Liver (tissue), 9 donors: ENCODE data around the gene CRIP1. TPM values are rescaled to one million over a fixed set of nuclear protein-coding genes. Genes with fewer than 3 reads are reported as not detected.
A peak's percentile ranks its signal among the peaks of the same experiment; 100 is the strongest.

Source experiments
- DNase-seq: peaks from one replicate; pipeline ENCODE4 v3.0.0-alpha.2; 2017; ENCODE audit warnings: low spot score
- H3K27ac ChIP-seq, 2 donors: one replicate each; pipeline ENCODE4 v1.7.0; 2013; ENCODE audit warnings: inconsistent platforms in 2 of 2, low read length in 2 of 2, control low read depth in 1 of 2, low read depth in 1 of 2, mild to moderate bottlenecking in 1 of 2
- H3K27me3 ChIP-seq, 4 donors: one replicate each; pipeline versions ENCODE4 v1.6.1 to v1.7.0; 2013; ENCODE audit warnings: low read length in 3 of 4, inconsistent platforms in 1 of 4, mild to moderate bottlenecking in 1 of 4, moderate library complexity in 1 of 4; ENCODE audit not compliant: control insufficient read depth in 4 of 4, insufficient read depth in 4 of 4
- H3K36me3 ChIP-seq, 4 donors: one replicate each; pipeline versions ENCODE4 v1.6.1 to v1.7.0; 2013; ENCODE audit warnings: low read length in 3 of 4, mild to moderate bottlenecking in 3 of 4, low read depth in 1 of 4, moderate library complexity in 1 of 4; ENCODE audit not compliant: control insufficient read depth in 4 of 4, insufficient read depth in 3 of 4
- H3K4me1 ChIP-seq, 4 donors: one replicate each; pipeline versions ENCODE4 v1.6.1 to v1.7.0; 2013; ENCODE audit warnings: low read length in 3 of 4, mild to moderate bottlenecking in 3 of 4, moderate library complexity in 1 of 4; ENCODE audit not compliant: control insufficient read depth in 4 of 4, insufficient read depth in 4 of 4
- H3K4me3 ChIP-seq, 3 donors: one replicate each; pipeline versions ENCODE4 v1.6.1 to v1.7.0; 2013; ENCODE audit warnings: low read length in 3 of 3, control low read depth in 1 of 3, low read depth in 1 of 3, mild to moderate bottlenecking in 1 of 3
- H3K9ac ChIP-seq, 2 donors: one replicate each; pipeline ENCODE4 v1.7.0; 2013; ENCODE audit warnings: low read length in 2 of 2, mild to moderate bottlenecking in 2 of 2, moderate library complexity in 2 of 2, control low read depth in 1 of 2, low read depth in 1 of 2
- H3K9me3 ChIP-seq, 4 donors: one replicate each; pipeline versions ENCODE4 v1.6.1 to v1.7.0; 2013; ENCODE audit warnings: low read length in 3 of 4; ENCODE audit not compliant: control insufficient read depth in 4 of 4
- ATF3 ChIP-seq: IDR thresholded peaks from 2 replicates; pipeline ENCODE4 v1.6.1; 2016; ENCODE audit warnings: antibody characterized with exemption
- EGR1 ChIP-seq, 2 donors: IDR thresholded peaks; 2 replicates each; pipeline ENCODE4 v1.6.1; 2016 to 2018; ENCODE audit warnings: antibody characterized with exemption in 2 of 2, low read depth in 2 of 2
- FOXA1 ChIP-seq: IDR thresholded peaks from 2 replicates; pipeline ENCODE4 v1.6.1; 2016; ENCODE audit warnings: antibody characterized with exemption
- FOXA2 ChIP-seq: IDR thresholded peaks from 2 replicates; pipeline ENCODE4 v1.6.1; 2016; ENCODE audit warnings: antibody characterized with exemption
- GABPA ChIP-seq, 2 donors: IDR thresholded peaks in 1 of 2; conservative IDR thresholded peaks in 1 of 2; 2 replicates each; pipeline ENCODE4 v1.6.1; 2016; ENCODE audit warnings: antibody characterized with exemption in 2 of 2, mild to moderate bottlenecking in 1 of 2, moderate library complexity in 1 of 2
- HNF4A ChIP-seq, 2 donors: conservative IDR thresholded peaks; 2 replicates each; pipeline ENCODE4 v1.6.1; 2016; ENCODE audit warnings: antibody characterized with exemption in 2 of 2, mild to moderate bottlenecking in 2 of 2
- HNF4G ChIP-seq: IDR thresholded peaks from 2 replicates; pipeline ENCODE4 v1.6.1; 2016; ENCODE audit warnings: antibody characterized with exemption
- JUND ChIP-seq, 2 donors: IDR thresholded peaks; 2 replicates each; pipeline ENCODE4 v1.6.1; 2016; ENCODE audit warnings: antibody characterized with exemption in 2 of 2
- NR2F2 ChIP-seq: IDR thresholded peaks from 2 replicates; pipeline ENCODE4 v1.6.1; 2016; ENCODE audit warnings: antibody characterized with exemption
- RAD21 ChIP-seq, 2 donors: IDR thresholded peaks; 2 replicates each; pipeline ENCODE4 v1.6.1; 2016; ENCODE audit warnings: antibody characterized with exemption in 2 of 2, mild to moderate bottlenecking in 2 of 2
- RXRA ChIP-seq, 2 donors: IDR thresholded peaks; 2 replicates each; pipeline ENCODE4 v1.6.1; 2017 to 2018; ENCODE audit warnings: antibody characterized with exemption in 2 of 2, mild to moderate bottlenecking in 1 of 2
- SP1 ChIP-seq: IDR thresholded peaks from 2 replicates; pipeline ENCODE4 v1.6.1; 2018; ENCODE audit warnings: antibody characterized with exemption, mild to moderate bottlenecking
- TAF1 ChIP-seq: conservative IDR thresholded peaks from 2 replicates; pipeline ENCODE4 v1.6.1; 2016; ENCODE audit warnings: antibody characterized with exemption, mild to moderate bottlenecking
- YY1 ChIP-seq: IDR thresholded peaks from 2 replicates; pipeline ENCODE4 v1.6.1; 2016; ENCODE audit warnings: antibody characterized with exemption, mild to moderate bottlenecking
- WGBS: extraction: QIAGEN DNeasy Blood & Tissue Kit; methylation state at CpG from one replicate; pipeline ENCODE4 v1.1.7; 2013; 5-methylcytosine and 5-hydroxymethylcytosine counted together
- polyA plus RNA-seq, 2 donors: library from polyadenylated mRNA; stranded (reverse) in 1 of 2; unstranded in 1 of 2; fragments of 200-250 nt in 1 of 2; fragments of >200 nt in 1 of 2; fragmentation: Nextera tagmentation in 1 of 2; extraction: Ambion mirVana in 1 of 2; gene quantifications; one replicate each; pipeline versions ENCODE4 v1.2.1 to v1.2.3, GENCODE V29; 2013 to 2015
- total RNA-seq, 2 donors: library from RNA; depleted of rRNA; stranded (reverse); fragments of >200 nt; gene quantifications; one replicate each; pipeline ENCODE4 v1.2.3, GENCODE V29; 2014
- TF ChIP-seq, protein P1 (sequence below): IDR thresholded peaks from 2 replicates; pipeline ENCODE4 v1.6.1; 2016; ENCODE audit warnings: antibody characterized with exemption
- TF ChIP-seq, protein P2 (sequence below): IDR thresholded peaks from 2 replicates; pipeline ENCODE4 v1.6.1; 2016; ENCODE audit warnings: antibody characterized with exemption
- TF ChIP-seq, protein P3 (sequence below): fragments of 150-350 bp; IDR thresholded peaks from 2 replicates; pipeline ENCODE4 v1.5.1; 2017; ENCODE audit warnings: improper control_type of control experiment, low read depth, low read length; ENCODE audit not compliant: missing input control
- donor health status: healthy.
- donor health status: healthy.
- donor health status: healthy.
- donor health status: healthy.
- donor health status: healthy.

CRIP1 gene
- total and polyA plus RNA-seq, 4 donors = 1.4 to 11.4 (median 3.9) TPM

DNA sequence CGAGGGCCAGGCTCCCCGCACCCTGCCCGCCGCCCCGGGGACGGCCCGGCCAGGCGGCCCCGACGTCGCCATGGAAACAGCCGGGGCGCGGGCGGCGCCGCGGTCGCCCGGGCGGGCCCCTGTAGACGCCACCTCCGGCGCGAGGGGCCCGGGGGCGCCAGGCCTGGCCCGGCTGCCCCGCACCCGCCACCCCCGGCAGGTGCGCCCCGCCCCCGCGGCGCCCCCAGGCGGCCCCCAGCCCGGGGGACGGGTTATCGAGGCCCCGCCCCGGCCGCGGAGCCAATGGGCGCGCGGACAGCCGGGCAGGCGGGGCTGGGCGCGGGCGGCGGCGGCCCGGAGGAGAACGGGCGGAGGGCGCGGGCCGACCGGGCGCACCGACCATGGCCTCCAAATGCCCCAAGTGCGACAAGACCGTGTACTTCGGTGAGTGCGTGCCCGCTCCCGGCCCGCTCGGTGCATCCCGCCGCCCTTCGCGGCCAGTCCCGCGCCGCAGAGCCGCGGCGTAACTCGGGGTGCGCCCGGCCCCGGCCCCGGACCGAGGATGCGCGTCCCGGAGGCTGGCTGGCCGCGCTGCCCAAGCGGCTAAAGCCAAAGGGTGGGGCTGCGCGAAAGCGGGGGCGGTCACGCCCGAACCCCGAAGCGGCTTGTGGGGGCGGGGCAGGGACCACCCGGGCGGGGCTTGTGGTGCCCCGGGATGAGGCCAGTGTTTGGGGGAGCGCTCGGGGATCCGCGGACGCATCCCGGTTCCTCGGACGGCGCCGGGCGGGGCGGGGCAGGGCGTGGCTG is 12.0 kb upstream of the CRIP1 start, which contains the start of gene CRIP2:
Gene CRIP2, plus strand, starts transcription at position 339 of the 786 bp plus-strand sequence. Its CDS starts 42 bp downstream, at position 381.
- no peak for DNase-seq
- no peaks in the 10 kb centered on the region for H3K9me3 ChIP-seq
- H3K27ac ChIP-seq = peak within 1 kb of the TSS; percentile 88 to 94
- TF ChIP-seq HNF4A (conservative IDR thresholded peaks at IDR 0.05) = no peak
- TF ChIP-seq YY1 = no peak
- no peak for TF ChIP-seq FOXA2
- no peak for TF ChIP-seq EGR1 (IDR thresholded peaks at IDR 0.05; ENCODE audit: low read depth in 2 of 2)
- TF ChIP-seq NR2F2 = no peak
- TF ChIP-seq, protein P1, sequence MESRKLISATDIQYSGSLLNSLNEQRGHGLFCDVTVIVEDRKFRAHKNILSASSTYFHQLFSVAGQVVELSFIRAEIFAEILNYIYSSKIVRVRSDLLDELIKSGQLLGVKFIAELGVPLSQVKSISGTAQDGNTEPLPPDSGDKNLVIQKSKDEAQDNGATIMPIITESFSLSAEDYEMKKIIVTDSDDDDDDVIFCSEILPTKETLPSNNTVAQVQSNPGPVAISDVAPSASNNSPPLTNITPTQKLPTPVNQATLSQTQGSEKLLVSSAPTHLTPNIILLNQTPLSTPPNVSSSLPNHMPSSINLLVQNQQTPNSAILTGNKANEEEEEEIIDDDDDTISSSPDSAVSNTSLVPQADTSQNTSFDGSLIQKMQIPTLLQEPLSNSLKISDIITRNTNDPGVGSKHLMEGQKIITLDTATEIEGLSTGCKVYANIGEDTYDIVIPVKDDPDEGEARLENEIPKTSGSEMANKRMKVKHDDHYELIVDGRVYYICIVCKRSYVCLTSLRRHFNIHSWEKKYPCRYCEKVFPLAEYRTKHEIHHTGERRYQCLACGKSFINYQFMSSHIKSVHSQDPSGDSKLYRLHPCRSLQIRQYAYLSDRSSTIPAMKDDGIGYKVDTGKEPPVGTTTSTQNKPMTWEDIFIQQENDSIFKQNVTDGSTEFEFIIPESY = no peak
- no peak for TF ChIP-seq TAF1
- TF ChIP-seq RXRA (IDR thresholded peaks at IDR 0.05) = no peak
- no peak for TF ChIP-seq JUND (IDR thresholded peaks at IDR 0.05)
- no peak for TF ChIP-seq ATF3
- no peak for TF ChIP-seq FOXA1
- TF ChIP-seq, protein P2, sequence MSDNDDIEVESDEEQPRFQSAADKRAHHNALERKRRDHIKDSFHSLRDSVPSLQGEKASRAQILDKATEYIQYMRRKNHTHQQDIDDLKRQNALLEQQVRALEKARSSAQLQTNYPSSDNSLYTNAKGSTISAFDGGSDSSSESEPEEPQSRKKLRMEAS = no peak
- TF ChIP-seq HNF4G = no peak
- H3K4me3 ChIP-seq = peak within 1 kb of the TSS; percentile 32 to 84 (median 45)
- peaks cover 0 to 6% (median 0%) of the 10 kb centered on the region in 4 donors for H3K36me3 ChIP-seq
- no peaks in the 10 kb centered on the region for H3K27me3 ChIP-seq
- WGBS = 1% methylated on average over 118 of the region's 118 CpGs
- H3K4me1 ChIP-seq = peaks cover 27 to 50% (median 38%) of the 10 kb centered on the region in 4 donors
- peak within 1 kb of the TSS in 1 of 2 donors; percentile 64 for H3K9ac ChIP-seq

DNA sequence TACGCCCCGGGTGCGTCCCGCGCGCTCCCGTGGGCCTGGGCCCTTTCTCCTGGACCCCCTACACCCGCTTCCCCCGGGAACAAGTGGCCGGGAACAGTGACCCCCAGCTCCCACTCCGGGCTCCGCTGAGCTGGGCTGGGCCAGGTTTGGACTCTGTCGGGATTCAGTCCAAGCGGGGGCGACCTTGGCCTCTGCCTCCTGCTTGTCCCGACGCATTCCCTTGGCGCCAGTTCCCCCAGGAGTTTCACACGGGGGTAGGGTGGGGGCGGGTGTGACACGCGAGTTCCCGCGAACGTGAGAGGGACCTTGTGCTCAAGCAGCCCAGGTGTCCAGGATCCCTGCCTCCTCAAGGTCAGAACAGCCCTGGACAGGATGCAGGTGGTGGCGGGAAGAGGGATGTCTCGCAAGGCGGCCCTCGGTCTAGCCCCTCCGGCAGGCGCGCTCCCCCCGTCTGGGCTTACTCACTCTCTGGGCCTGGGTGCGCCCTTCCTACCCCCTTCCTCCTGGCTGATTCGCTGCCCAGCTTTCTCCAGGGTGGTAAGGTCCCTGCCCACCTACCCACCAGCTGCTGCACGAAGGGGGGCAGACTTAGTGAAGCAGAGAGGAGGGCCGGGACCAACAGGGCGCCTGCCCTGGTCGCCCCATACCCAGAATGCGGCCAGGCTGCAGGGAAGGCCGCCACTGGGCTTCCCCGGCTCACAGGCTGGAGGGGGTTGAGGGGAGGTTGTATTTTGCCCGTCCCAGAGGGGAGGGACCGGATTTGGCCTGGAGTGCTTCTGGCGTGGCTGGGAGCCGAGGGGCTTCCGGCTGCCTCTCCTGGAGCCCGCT is 11.2 kb upstream of the CRIP1 start:
- WGBS = 6% methylated on average over 48 of the region's 48 CpGs
- peak overlapping the region; percentile 60 to 64 for H3K9ac ChIP-seq
- H3K36me3 ChIP-seq = peaks cover 0 to 3% (median 0%) of the 10 kb centered on the region in 4 donors
- H3K9me3 ChIP-seq = no peaks in the 10 kb centered on the region
- DNase-seq = no peak
- H3K4me1 ChIP-seq = peaks cover 27 to 52% (median 38%) of the 10 kb centered on the region in 4 donors
- no peak for TF ChIP-seq ATF3
- no peak for TF ChIP-seq TAF1
- TF ChIP-seq FOXA2 = no peak
- TF ChIP-seq, protein P3, sequence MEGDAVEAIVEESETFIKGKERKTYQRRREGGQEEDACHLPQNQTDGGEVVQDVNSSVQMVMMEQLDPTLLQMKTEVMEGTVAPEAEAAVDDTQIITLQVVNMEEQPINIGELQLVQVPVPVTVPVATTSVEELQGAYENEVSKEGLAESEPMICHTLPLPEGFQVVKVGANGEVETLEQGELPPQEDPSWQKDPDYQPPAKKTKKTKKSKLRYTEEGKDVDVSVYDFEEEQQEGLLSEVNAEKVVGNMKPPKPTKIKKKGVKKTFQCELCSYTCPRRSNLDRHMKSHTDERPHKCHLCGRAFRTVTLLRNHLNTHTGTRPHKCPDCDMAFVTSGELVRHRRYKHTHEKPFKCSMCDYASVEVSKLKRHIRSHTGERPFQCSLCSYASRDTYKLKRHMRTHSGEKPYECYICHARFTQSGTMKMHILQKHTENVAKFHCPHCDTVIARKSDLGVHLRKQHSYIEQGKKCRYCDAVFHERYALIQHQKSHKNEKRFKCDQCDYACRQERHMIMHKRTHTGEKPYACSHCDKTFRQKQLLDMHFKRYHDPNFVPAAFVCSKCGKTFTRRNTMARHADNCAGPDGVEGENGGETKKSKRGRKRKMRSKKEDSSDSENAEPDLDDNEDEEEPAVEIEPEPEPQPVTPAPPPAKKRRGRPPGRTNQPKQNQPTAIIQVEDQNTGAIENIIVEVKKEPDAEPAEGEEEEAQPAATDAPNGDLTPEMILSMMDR = no peak
- TF ChIP-seq RXRA (IDR thresholded peaks at IDR 0.05) = peak in 1 of 2 donors; percentile 39
- peak; percentile 22 to 48 for TF ChIP-seq HNF4A (conservative IDR thresholded peaks at IDR 0.05)
- no peak for TF ChIP-seq GABPA (IDR thresholded peaks at IDR 0.05 in 1 of 2, conservative IDR thresholded peaks at IDR 0.05 in 1 of 2)
- TF ChIP-seq RAD21 (IDR thresholded peaks at IDR 0.05) = no peak
- no peak for TF ChIP-seq JUND (IDR thresholded peaks at IDR 0.05)
- TF ChIP-seq SP1 = no peak
- no peak for TF ChIP-seq FOXA1
- TF ChIP-seq, protein P1 = no peak
- no peak for TF ChIP-seq YY1
- TF ChIP-seq EGR1 (IDR thresholded peaks at IDR 0.05; ENCODE audit: low read depth in 2 of 2) = no peak
- TF ChIP-seq, protein P2 = no peak
- no peak for TF ChIP-seq NR2F2
- no peaks in the 10 kb centered on the region for H3K27me3 ChIP-seq
- H3K27ac ChIP-seq = peak overlapping the region; percentile 88 to 94
- peak overlapping the region in 2 of 3 donors; percentile 45 to 84 for H3K4me3 ChIP-seq
